Measurements from ENCODE around the gene GRHL1.

The GRHL1 gene

DNA sequence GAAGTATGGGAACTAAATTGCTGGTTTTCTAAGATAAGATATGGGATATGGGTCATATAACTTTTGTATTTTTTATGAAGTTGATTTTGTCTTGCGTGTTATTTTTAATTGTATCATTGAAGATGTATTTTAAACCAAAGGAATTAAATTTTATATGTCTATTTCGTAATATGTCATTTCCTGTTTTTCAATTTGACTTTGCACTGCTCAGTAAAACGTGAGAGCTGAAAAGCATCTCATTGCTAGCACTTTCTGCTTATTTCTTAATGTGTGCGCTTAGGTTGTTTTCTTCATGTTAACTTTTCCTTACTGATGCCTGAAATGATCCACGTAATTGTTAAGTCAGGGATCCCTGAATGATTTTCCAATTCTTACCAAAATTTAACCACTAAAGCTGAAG is 50.6 kb downstream of the GRHL1 start:
- Histone ChIP-seq H3K9ac (ENCODE audit: low read length) (no peak overlapping the region), H3K4me2 (ENCODE audit: low read depth, low read length, poor library complexity, severe bottlenecking) (no peak overlapping the region), H3F3A (ENCODE audit: insufficient read depth) (no peaks in the 10 kb centered on the region), H3K9me3 (ENCODE audit: insufficient read depth, low read length) (no peaks in the 10 kb centered on the region), H3K36me3 (ENCODE audit: low read length) (no peaks in the 10 kb centered on the region), H3K9me2 (replicated peaks; ENCODE audit: insufficient read depth, low read length) (no peaks in the 10 kb centered on the region), H3K27ac (ENCODE audit: low read depth, low read length) (no peak overlapping the region), H3K27me3 (ENCODE audit: low read length) (no peaks in the 10 kb centered on the region), H3K4me3 (ENCODE audit: insufficient read depth, low read length, poor library complexity, severe bottlenecking) (no peak overlapping the region), H4K20me1 (ENCODE audit: low read depth, low read length) (no peaks in the 10 kb centered on the region), H2AFZ (ENCODE audit: low read depth, low read length, severe bottlenecking) (no peak overlapping the region), H3K79me2 (ENCODE audit: insufficient read depth, low read length) (no peaks in the 10 kb centered on the region)
- TF ChIP-seq, protein P1, sequence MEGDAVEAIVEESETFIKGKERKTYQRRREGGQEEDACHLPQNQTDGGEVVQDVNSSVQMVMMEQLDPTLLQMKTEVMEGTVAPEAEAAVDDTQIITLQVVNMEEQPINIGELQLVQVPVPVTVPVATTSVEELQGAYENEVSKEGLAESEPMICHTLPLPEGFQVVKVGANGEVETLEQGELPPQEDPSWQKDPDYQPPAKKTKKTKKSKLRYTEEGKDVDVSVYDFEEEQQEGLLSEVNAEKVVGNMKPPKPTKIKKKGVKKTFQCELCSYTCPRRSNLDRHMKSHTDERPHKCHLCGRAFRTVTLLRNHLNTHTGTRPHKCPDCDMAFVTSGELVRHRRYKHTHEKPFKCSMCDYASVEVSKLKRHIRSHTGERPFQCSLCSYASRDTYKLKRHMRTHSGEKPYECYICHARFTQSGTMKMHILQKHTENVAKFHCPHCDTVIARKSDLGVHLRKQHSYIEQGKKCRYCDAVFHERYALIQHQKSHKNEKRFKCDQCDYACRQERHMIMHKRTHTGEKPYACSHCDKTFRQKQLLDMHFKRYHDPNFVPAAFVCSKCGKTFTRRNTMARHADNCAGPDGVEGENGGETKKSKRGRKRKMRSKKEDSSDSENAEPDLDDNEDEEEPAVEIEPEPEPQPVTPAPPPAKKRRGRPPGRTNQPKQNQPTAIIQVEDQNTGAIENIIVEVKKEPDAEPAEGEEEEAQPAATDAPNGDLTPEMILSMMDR (IDR thresholded peaks at IDR 0.05; ENCODE audit: insufficient read depth, low read length, poor library complexity, severe bottlenecking) = no peak
- no peak for TF ChIP-seq EZH2phosphoT487 (conservative IDR thresholded peaks at IDR 0.05; ENCODE audit: low read length)

DNA sequence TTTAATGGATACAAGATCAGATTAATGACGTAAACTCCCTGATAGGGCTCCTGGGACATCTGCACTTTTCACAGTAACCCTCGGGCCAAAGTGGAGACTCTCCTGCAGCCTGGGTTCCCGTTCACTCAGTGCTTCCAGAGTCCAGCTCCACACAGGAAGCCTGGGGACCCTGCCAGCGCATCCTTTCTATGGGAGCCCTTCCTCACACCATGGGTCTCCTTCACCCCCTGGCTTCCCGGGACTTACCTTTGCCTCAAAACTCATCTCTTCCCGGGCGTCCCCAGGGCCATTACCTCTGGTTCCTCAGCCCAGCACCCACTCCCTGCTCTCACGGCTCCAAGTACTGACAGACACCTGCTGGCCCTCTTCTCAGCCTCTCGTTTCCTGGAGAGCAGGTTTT is 51.2 kb downstream of the GRHL1 start:
- H3K27ac ChIP-seq (ENCODE audit: low read depth, low read length) = no peak overlapping the region
- H3K9ac ChIP-seq (ENCODE audit: low read length) = no peak overlapping the region
- H3K4me2 ChIP-seq (ENCODE audit: low read depth, low read length, poor library complexity, severe bottlenecking) = no peak overlapping the region
- H3K9me2 ChIP-seq (replicated peaks; ENCODE audit: insufficient read depth, low read length) = no peaks in the 10 kb centered on the region
- no peak for TF ChIP-seq EZH2phosphoT487 (conservative IDR thresholded peaks at IDR 0.05; ENCODE audit: low read length)
- TF ChIP-seq, protein P1 (IDR thresholded peaks at IDR 0.05; ENCODE audit: insufficient read depth, low read length, poor library complexity, severe bottlenecking) = no peak
- H3K9me3 ChIP-seq (ENCODE audit: insufficient read depth, low read length) = no peaks in the 10 kb centered on the region
- H3F3A ChIP-seq (ENCODE audit: insufficient read depth) = no peaks in the 10 kb centered on the region
- no peaks in the 10 kb centered on the region for H3K79me2 ChIP-seq (ENCODE audit: insufficient read depth, low read length)
- H3K27me3 ChIP-seq (ENCODE audit: low read length) = no peaks in the 10 kb centered on the region
- H2AFZ ChIP-seq (ENCODE audit: low read depth, low read length, severe bottlenecking) = no peak overlapping the region
- no peaks in the 10 kb centered on the region for H3K36me3 ChIP-seq (ENCODE audit: low read length)
- H3K4me3 ChIP-seq (ENCODE audit: insufficient read depth, low read length, poor library complexity, severe bottlenecking) = no peak overlapping the region
- H4K20me1 ChIP-seq (ENCODE audit: low read depth, low read length) = no peaks in the 10 kb centered on the region

DNA sequence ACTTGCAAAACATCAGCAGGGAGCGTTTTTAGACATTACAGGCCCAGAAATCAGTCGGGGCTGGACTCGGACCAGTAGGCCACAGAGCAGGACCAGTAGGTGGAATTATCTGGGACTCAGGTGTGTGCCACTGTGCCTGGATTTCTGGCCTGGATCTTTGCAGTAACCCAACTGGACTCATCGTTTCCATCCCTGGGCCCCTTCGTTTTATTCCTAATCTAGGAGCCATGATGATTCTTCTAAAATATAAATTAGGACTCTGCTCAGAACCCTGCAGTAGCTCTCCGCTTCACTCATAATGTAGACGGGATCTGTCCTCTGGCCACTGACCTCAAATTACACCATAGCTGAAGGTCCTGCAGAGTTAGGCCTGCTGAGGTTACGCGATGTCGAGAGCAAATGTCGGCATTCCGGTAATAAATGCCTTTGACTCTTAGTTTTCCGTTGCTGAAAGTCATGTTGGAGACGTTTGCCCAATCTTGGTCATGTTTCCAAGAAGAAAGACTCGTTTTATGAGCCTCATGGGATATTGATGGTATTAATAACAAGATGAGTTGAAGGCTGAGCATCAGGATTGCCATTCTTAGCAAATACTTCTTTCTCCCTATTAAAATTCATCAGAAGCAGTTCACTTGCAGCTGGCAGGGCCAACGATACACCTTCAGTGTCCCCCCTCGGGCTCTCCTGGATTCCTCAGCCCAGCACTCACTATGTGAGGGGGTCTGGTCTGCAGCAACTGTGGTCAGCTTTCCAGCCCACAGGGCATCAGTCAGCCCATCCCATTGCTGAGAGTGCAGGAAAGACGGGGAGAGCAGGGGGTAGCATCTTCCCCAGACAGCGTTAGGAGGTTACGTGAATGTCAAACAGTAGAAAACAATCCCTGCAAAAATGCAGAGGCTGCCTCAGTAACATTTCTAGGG is 52.0 kb downstream of the GRHL1 start:
- Histone ChIP-seq H3K9ac (ENCODE audit: low read length) (no peak overlapping the region), H4K20me1 (ENCODE audit: low read depth, low read length) (no peaks in the 10 kb centered on the region), H3K4me3 (ENCODE audit: insufficient read depth, low read length, poor library complexity, severe bottlenecking) (no peak overlapping the region), H3K9me2 (replicated peaks; ENCODE audit: insufficient read depth, low read length) (no peaks in the 10 kb centered on the region), H3F3A (ENCODE audit: insufficient read depth) (no peaks in the 10 kb centered on the region), H3K36me3 (ENCODE audit: low read length) (no peaks in the 10 kb centered on the region), H3K4me2 (ENCODE audit: low read depth, low read length, poor library complexity, severe bottlenecking) (no peak overlapping the region), H3K27me3 (ENCODE audit: low read length) (no peaks in the 10 kb centered on the region), H3K27ac (ENCODE audit: low read depth, low read length) (no peak overlapping the region), H2AFZ (ENCODE audit: low read depth, low read length, severe bottlenecking) (no peak overlapping the region), H3K79me2 (ENCODE audit: insufficient read depth, low read length) (no peaks in the 10 kb centered on the region), H3K9me3 (ENCODE audit: insufficient read depth, low read length) (no peaks in the 10 kb centered on the region)
- TF ChIP-seq, protein P1 (IDR thresholded peaks at IDR 0.05; ENCODE audit: insufficient read depth, low read length, poor library complexity, severe bottlenecking) = no peak
- no peak for TF ChIP-seq EZH2phosphoT487 (conservative IDR thresholded peaks at IDR 0.05; ENCODE audit: low read length)

Data from SU-DHL-6 (cell line).